H1 (cell line): ENCODE measurements around the gene TLE5. TPM values are rescaled to one million over a fixed set of nuclear protein-coding genes. Genes with fewer than 3 reads are reported as not detected.

ENCODE experiments used
- CTCF ChIA-PET: fragments of 300-600 bp; sonication (Branson Sonifier 250); formaldehyde crosslinking; loops from one replicate; lab custom pipeline; 2021; ENCODE audit not compliant: partially characterized antibody; lab: Charles Lee
- POLR2A ChIA-PET: fragments of 300-600 bp; sonication (Branson Sonifier 250); formaldehyde crosslinking; loops from one replicate; lab custom pipeline; 2021; ENCODE audit warnings: inconsistent platforms; ENCODE audit not compliant: partially characterized antibody; lab: Charles Lee
- DNase-seq, 2 experiments: peaks; one replicate each; pipeline versions ENCODE4 v3.0.0 to v3.0.0-alpha.2; 2010 to 2022; ENCODE audit warnings: low spot score in 2 of 2, low read depth in 1 of 2, mixed read lengths in 1 of 2
- FAIRE-seq: peaks from 2 replicates; lab custom pipeline; 2011; peaks lifted over from hg19 to GRCh38; lab: Jason Lieb, UNC
- H2AFZ ChIP-seq: 2 replicates; pipeline ENCODE4 v1.8.1; 2012; ENCODE audit warnings: low read length, inconsistent platforms
- H2AK5ac ChIP-seq: 2 replicates; pipeline ENCODE4 v1.6.1; 2013; ENCODE audit warnings: low read depth, low read length
- H2BK120ac ChIP-seq: replicated peaks from 2 replicates; pipeline ENCODE3; 2013; ENCODE audit warnings: low read depth, low read length, inconsistent platforms
- H2BK12ac ChIP-seq: 2 replicates; pipeline ENCODE4 v1.6.1; 2013; ENCODE audit warnings: low read depth, low read length
- H2BK15ac ChIP-seq: 2 replicates; pipeline ENCODE4 v1.6.1; 2013; ENCODE audit warnings: low read length
- H2BK20ac ChIP-seq: 2 replicates; pipeline ENCODE4 v1.6.1; 2013; ENCODE audit warnings: low read length
- H2BK5ac ChIP-seq: 2 replicates; pipeline ENCODE4 v1.6.1; 2013; ENCODE audit warnings: low read depth, low read length
- H3K14ac ChIP-seq: 2 replicates; pipeline ENCODE4 v1.6.1; 2013; ENCODE audit warnings: inconsistent platforms; ENCODE audit not compliant: insufficient read length
- H3K18ac ChIP-seq: 2 replicates; pipeline ENCODE4 v1.6.1; 2013; ENCODE audit warnings: low read length; ENCODE audit errors: extremely low read depth
- H3K23ac ChIP-seq: 2 replicates; pipeline ENCODE4 v1.6.1; 2013; ENCODE audit warnings: inconsistent platforms; ENCODE audit not compliant: insufficient read length
- H3K23me2 ChIP-seq: 2 replicates; pipeline ENCODE4 v1.6.1; 2013; ENCODE audit warnings: low read depth, low read length
- H3K27ac ChIP-seq: 2 replicates; pipeline ENCODE4 v1.6.1; 2011; ENCODE audit warnings: low read depth, low read length, inconsistent platforms
- H3K27me3 ChIP-seq, 4 experiments: replicated peaks in 1 of 4; 1 replicate in 1 of 4; 2 replicates in 3 of 4; pipeline versions ENCODE4 v1.6.1 to v1.8.1; 2011 to 2013; ENCODE audit warnings: low read length in 3 of 4, mild to moderate bottlenecking in 3 of 4, inconsistent platforms in 2 of 4, mixed read lengths in 2 of 4, moderate library complexity in 1 of 4; ENCODE audit not compliant: control insufficient read depth in 3 of 4, insufficient read depth in 3 of 4; ENCODE audit errors: extremely low read depth in 1 of 4
- H3K36me3 ChIP-seq, 4 experiments: 2 replicates each; pipeline versions ENCODE4 v1.6.1 to v1.8.1; 2011 to 2013; ENCODE audit warnings: mild to moderate bottlenecking in 4 of 4, low read length in 3 of 4, moderate library complexity in 2 of 4, control low read depth in 1 of 4, inconsistent platforms in 1 of 4; ENCODE audit not compliant: insufficient read depth in 4 of 4, control insufficient read depth in 2 of 4
- H3K4ac ChIP-seq: replicated peaks from 2 replicates; pipeline ENCODE3; 2013; ENCODE audit warnings: low read length, low read depth, mixed read lengths, inconsistent platforms; ENCODE audit not compliant: insufficient read length
- H3K4me1 ChIP-seq, 4 experiments: replicated peaks in 1 of 4; 1 replicate in 1 of 4; 2 replicates in 3 of 4; pipeline versions ENCODE4 v1.6.1 to v1.8.1; 2011 to 2013; ENCODE audit warnings: low read length in 3 of 4, inconsistent platforms in 2 of 4, mixed read lengths in 1 of 4; ENCODE audit not compliant: insufficient read depth in 4 of 4, control insufficient read depth in 3 of 4
- H3K4me2 ChIP-seq, 2 experiments: 2 replicates each; pipeline versions ENCODE4 v1.6.1 to v1.8.1; 2011 to 2013; ENCODE audit warnings: low read depth in 2 of 2, low read length in 2 of 2, control low read depth in 1 of 2, inconsistent platforms in 1 of 2, mild to moderate bottlenecking in 1 of 2; ENCODE audit not compliant: insufficient read depth in 1 of 2
- H3K4me3 ChIP-seq, 4 experiments: fragments of 200-600, 300-600 bp in 1 of 4; sonication (generic), shearing (Covaris generic), sonication (Bioruptor Twin) in 1 of 4; 2 replicates each; pipeline versions ENCODE4 v1.5.1 to v1.8.1; 2011 to 2016; ENCODE audit warnings: low read length in 4 of 4, low read depth in 3 of 4, control low read depth in 2 of 4, inconsistent platforms in 2 of 4, mild to moderate bottlenecking in 2 of 4, mixed read lengths in 1 of 4, moderate library complexity in 1 of 4; ENCODE audit not compliant: insufficient read depth in 2 of 4; ENCODE audit errors: extremely low read depth in 1 of 4
- H3K56ac ChIP-seq: replicated peaks from 2 replicates; pipeline ENCODE3; 2013; ENCODE audit warnings: low read depth, mild to moderate bottlenecking, mixed read lengths, low read length, inconsistent platforms; ENCODE audit not compliant: insufficient read length
- H3K79me1 ChIP-seq: 2 replicates; pipeline ENCODE4 v1.6.1; 2013; ENCODE audit warnings: low read depth, low read length, control low read depth
- H3K79me2 ChIP-seq, 2 experiments: 2 replicates each; pipeline versions ENCODE4 v1.6.1 to v1.8.1; 2012 to 2013; ENCODE audit warnings: low read length in 2 of 2, mild to moderate bottlenecking in 2 of 2, inconsistent platforms in 1 of 2; ENCODE audit not compliant: insufficient read depth in 2 of 2, control insufficient read depth in 1 of 2
- H3K9ac ChIP-seq, 4 experiments: replicated peaks in 1 of 4; 1 replicate in 1 of 4; 2 replicates in 3 of 4; pipeline versions ENCODE4 v1.6.1 to v1.8.1; 2011 to 2013; ENCODE audit warnings: low read depth in 3 of 4, low read length in 3 of 4, control low read depth in 2 of 4, mild to moderate bottlenecking in 2 of 4, moderate library complexity in 2 of 4, inconsistent platforms in 1 of 4; ENCODE audit errors: extremely low read depth in 1 of 4
- H3K9me3 ChIP-seq, 2 experiments: 2 replicates each; pipeline versions ENCODE4 v1.6.1 to v1.8.1; 2012 to 2013; ENCODE audit warnings: mild to moderate bottlenecking in 2 of 2, moderate library complexity in 2 of 2, control low read depth in 1 of 2, inconsistent platforms in 1 of 2, low read depth in 1 of 2, low read length in 1 of 2, mixed read lengths in 1 of 2; ENCODE audit not compliant: insufficient read depth in 2 of 2
- H4K20me1 ChIP-seq, 2 experiments: replicated peaks in 1 of 2; 2 replicates each; pipeline versions ENCODE3 to v1.8.1; 2011 to 2013; ENCODE audit warnings: inconsistent platforms in 2 of 2, low read length in 2 of 2, mild to moderate bottlenecking in 1 of 2; ENCODE audit not compliant: insufficient read depth in 2 of 2, control insufficient read depth in 1 of 2
- H4K5ac ChIP-seq: 2 replicates; pipeline ENCODE4 v1.6.1; 2013; ENCODE audit warnings: low read length, low read depth, mixed read lengths, inconsistent platforms; ENCODE audit not compliant: insufficient read length
- H4K8ac ChIP-seq: 2 replicates; pipeline ENCODE4 v1.8.0; 2013; ENCODE audit warnings: mild to moderate bottlenecking, moderate library complexity, low read length, inconsistent platforms; ENCODE audit not compliant: insufficient read depth; ENCODE audit errors: extremely low read depth
- H4K91ac ChIP-seq: replicated peaks from 2 replicates; pipeline ENCODE3; 2013; ENCODE audit warnings: low read length, mixed read lengths, inconsistent platforms; ENCODE audit not compliant: insufficient read length
- CBX5 ChIP-seq: fragments of 300-800, 300-1000 bp; sonication (generic); IDR thresholded peaks from 2 replicates; pipeline ENCODE4 v1.7.1; 2016; ENCODE audit warnings: antibody characterized with exemption, low read length, low read depth
- E2F6 ChIP-seq: IDR thresholded peaks from 2 replicates; pipeline ENCODE4 v1.6.1; 2012; ENCODE audit warnings: inconsistent platforms
- GABPA ChIP-seq: IDR thresholded peaks from 2 replicates; pipeline ENCODE4 v1.6.1; 2011; ENCODE audit warnings: mild to moderate bottlenecking, low read length, moderate library complexity, borderline replicate concordance; ENCODE audit not compliant: insufficient read depth
- JUND ChIP-seq: IDR thresholded peaks from 2 replicates; pipeline ENCODE4 v1.6.1; 2011; ENCODE audit warnings: mild to moderate bottlenecking, improper control_type of control experiment, low read length
- NRF1 ChIP-seq: IDR thresholded peaks from 2 replicates; pipeline ENCODE4 v1.6.1; 2011; ENCODE audit warnings: mild to moderate bottlenecking, low read depth, low read length, improper control_type of control experiment
- SP4 ChIP-seq: IDR thresholded peaks from 2 replicates; pipeline ENCODE4 v1.6.1; 2012; ENCODE audit warnings: low read length, inconsistent platforms
- TBP ChIP-seq: IDR thresholded peaks from 2 replicates; pipeline ENCODE4 v1.6.1; 2011; ENCODE audit warnings: low read depth, low read length, improper control_type of control experiment
- USF2 ChIP-seq: IDR thresholded peaks from 2 replicates; pipeline ENCODE4 v1.6.1; 2011; ENCODE audit warnings: low read length, improper control_type of control experiment
- WGBS, 2 experiments: shearing (Covaris generic) in 1 of 2; methylation state at CpG; one replicate each; pipeline versions ENCODE4 v1.1.6 to v1.1.7; 2013 to 2015; ENCODE audit warnings: low lambda C conversion rate in 2 of 2, mixed read lengths in 2 of 2, inconsistent platforms in 1 of 2, low coverage in 1 of 2, missing lambda C conversion rate in 1 of 2; ENCODE audit not compliant: insufficient replicate concordance in 2 of 2, insufficient coverage in 1 of 2, insufficient read length in 1 of 2; ENCODE audit errors: extremely low coverage in 1 of 2, missing lambda C conversion rate in 1 of 2; 5-methylcytosine and 5-hydroxymethylcytosine counted together
- polyA plus RNA-seq, 7 experiments: library from polyadenylated mRNA; depleted of rRNA in 3 of 7; stranded (reverse) in 5 of 7; unstranded in 2 of 7; fragments of >200 nt in 5 of 7; fragments of 200-250 nt in 2 of 7; gene quantifications; 1 replicate in 5 of 7; 2 replicates in 1 of 7; 4 replicates in 1 of 7; pipeline versions ENCODE4 v1.2.1 to v1.2.3, GENCODE V29; 2011 to 2013; ENCODE audit warnings: missing spikeins in 2 of 7, mixed read lengths in 2 of 7
- total RNA-seq: library from RNA; stranded (reverse); fragmentation: NEBNext Ultra II Directional; extraction: Animal tissue kit (Norgen Biotek cat#: 25700); gene quantifications from 2 replicates; pipeline ENCODE4 v1.2.1, GENCODE V29; 2021

TLE5 gene
- total and polyA plus RNA-seq, 2 of the 8 experiments (the other 6 are each of a cell fraction or from before 2014, with no cell fraction given) = 187 to 285 TPM

GRCh38 chr19:3047496-3048189, 14.7 kb downstream of the TLE5 start:
- H3K9ac ChIP-seq = no peak overlapping the region
- peak; percentile 30; the same call in 1 of the 2 replicates for TF ChIP-seq TBP
- no peak for TF ChIP-seq GABPA
- TF ChIP-seq SP4 = no peak
- TF ChIP-seq JUND = no peak
- no peak for TF ChIP-seq E2F6
- no peak for TF ChIP-seq CBX5
- TF ChIP-seq USF2 = no peak
- TF ChIP-seq NRF1 = no peak
- no peaks in the 10 kb centered on the region for H3K79me1 ChIP-seq
- no peak overlapping the region for H3K4ac ChIP-seq
- ChIA-PET POLR2A (interaction anchor here (1.0 to 4.4 kb wide), 3 partner anchors 11 to 70 kb away, joined by 3 to 56 read pairs (median 9); partner anchors contain the start of gene TLE6), CTCF (interaction anchor here (0.6 to 0.8 kb wide), 4 partner anchors 85 to 460 kb away, joined by 3 read pairs; no protein-coding TSS in a partner anchor)
- H3K79me2 ChIP-seq = no peaks in the 10 kb centered on the region
- H2AK5ac ChIP-seq = no peak overlapping the region
- H3K27ac ChIP-seq = no peak overlapping the region
- H3K4me1 ChIP-seq = peaks cover 3 to 9% (median 6%) of the 10 kb centered on the region in 4 experiments; a peak in 5 of 7 replicates
- FAIRE-seq = no peak
- no peaks in the 10 kb centered on the region for H3K9me3 ChIP-seq
- no peak overlapping the region for H2BK20ac ChIP-seq
- H3K4me3 ChIP-seq = peak overlapping the region; percentile 19 to 61 (median 34); a peak in 7 of 8 replicates
- no peak overlapping the region for H2BK120ac ChIP-seq
- H4K8ac ChIP-seq = peak overlapping the region; percentile 57; the same call in 1 of the 2 replicates
- H3K23ac ChIP-seq = no peak overlapping the region
- no peak overlapping the region for H4K5ac ChIP-seq
- H3K14ac ChIP-seq = no peak overlapping the region
- H2BK5ac ChIP-seq = no peak overlapping the region
- peak overlapping the region; percentile 57 to 59 for H3K4me2 ChIP-seq
- H3K23me2 ChIP-seq = peaks cover 3% of the 10 kb centered on the region; the same call in 1 of the 2 replicates
- no peak overlapping the region for H2AFZ ChIP-seq
- no peak overlapping the region for H3K56ac ChIP-seq
- 17% methylated on average over 22 of the region's 28 CpGs; no CpG with 5 or more reads in 1 of the 2 experiments for WGBS, 2 experiments
- H3K27me3 ChIP-seq = peaks cover 0 to 2% (median 0%) of the 10 kb centered on the region in 4 experiments; a peak in 3 of 7 replicates
- no peak overlapping the region for H4K91ac ChIP-seq
- no peaks in the 10 kb centered on the region for H4K20me1 ChIP-seq
- H3K36me3 ChIP-seq = no peaks in the 10 kb centered on the region; a peak in 1 of 8 replicates
- H3K18ac ChIP-seq = peak overlapping the region; percentile 32; the same call in 1 of the 2 replicates
- peak in 1 of 2 experiments; percentile 79 for DNase-seq
- no peak overlapping the region for H2BK12ac ChIP-seq
- no peak overlapping the region for H2BK15ac ChIP-seq
